HG02981 (cell line): ENCODE data around the gene COL23A1.
A peak's percentile ranks its signal among the peaks of the same experiment; 100 is the strongest.
"Not testable (repeated sequence)": the region's sequence is repeated elsewhere in the genome, so short reads cannot be mapped to it uniquely, and the experiment has no call there.

Experiments used
- ATAC-seq: cut with Tn5 transposase; IDR thresholded peaks from one replicate; pipeline ENCODE4 v1.9.1; 2021; ENCODE audit warnings: mild to moderate bottlenecking, moderate library complexity; ENCODE audit not compliant: unreplicated experiment

COL23A1 gene

DNA sequence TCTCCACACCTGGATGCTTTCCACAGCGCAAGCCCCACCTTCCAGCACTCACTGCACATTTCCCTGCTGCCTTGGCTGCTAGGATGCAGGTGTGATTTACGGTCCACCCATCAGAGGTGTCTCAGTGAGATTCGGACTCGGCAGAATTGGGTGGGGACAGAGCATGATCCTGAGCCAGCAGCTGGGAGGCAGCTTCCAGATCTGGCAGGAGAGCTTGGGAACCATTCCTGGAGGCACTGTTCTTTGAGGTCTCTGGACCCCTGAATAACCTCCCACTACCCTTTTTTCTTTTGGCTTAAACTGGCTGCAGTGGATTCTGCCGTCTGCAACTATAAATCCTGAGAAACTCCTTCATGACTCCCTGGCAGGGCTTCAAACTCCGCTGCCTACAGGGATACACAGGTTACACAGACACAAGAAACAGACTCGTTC is 258.0 kb downstream of the COL23A1 start:
- ATAC-seq = no peak

DNA sequence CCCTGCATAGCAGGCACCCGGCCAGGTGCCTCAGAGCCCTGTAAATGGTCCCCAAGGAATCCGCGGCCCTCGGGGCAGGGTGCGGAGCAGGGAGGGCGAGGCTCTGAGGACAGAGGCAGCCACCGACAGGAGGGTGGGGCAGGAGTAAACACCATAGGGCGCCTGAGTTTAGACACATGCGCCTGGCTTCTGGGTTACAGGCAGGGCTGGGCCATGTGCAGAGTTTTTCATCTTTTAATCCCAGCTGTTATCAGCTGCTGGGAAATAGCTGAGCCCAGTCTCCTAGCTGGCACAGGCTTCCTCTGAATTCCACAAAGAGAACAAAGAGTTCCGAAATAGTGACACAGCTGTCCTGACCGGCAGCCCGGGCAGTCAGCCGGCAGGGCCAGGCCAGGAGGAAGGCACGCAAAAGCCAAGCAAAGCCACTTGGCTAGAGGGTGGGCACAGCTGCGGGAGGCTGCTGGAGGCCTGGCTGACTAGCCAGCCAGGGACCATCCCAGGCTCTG is 258.6 kb downstream of the COL23A1 start:
- ATAC-seq = no peak

DNA sequence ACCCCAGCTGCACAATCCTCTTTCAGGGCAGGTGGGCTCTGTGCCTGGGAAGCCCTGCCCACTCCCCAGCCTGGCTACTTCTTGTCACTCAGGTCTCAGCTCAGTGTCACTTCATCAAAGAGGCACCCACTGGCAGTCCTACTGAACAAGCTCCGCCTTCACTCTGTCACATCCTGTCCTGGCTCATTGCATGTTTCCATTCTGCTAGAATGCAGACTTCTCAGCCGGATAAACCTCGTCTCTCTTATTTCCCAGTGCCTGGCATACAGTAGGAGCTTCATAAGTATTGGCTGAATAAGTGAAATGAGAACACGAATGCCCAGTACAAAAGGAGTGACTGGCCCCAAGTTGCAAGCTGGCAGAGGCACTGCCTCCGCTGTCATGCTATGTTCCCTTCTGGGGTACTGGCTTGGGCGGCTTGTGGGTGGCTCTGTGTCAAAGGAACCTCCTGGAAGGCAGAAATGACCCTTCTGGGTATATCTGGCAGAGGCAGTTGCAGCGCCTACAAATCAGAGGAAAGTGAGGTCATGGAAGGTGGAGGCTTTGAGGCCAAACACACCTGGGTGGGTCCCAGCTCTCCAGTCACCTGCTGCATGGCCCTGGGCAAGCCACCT is 259.3 kb downstream of the COL23A1 start:
- ATAC-seq = no peak

GRCh38 chr5:178328826-178329730 is 261.1 kb downstream of the COL23A1 start:
- no peak for ATAC-seq

DNA sequence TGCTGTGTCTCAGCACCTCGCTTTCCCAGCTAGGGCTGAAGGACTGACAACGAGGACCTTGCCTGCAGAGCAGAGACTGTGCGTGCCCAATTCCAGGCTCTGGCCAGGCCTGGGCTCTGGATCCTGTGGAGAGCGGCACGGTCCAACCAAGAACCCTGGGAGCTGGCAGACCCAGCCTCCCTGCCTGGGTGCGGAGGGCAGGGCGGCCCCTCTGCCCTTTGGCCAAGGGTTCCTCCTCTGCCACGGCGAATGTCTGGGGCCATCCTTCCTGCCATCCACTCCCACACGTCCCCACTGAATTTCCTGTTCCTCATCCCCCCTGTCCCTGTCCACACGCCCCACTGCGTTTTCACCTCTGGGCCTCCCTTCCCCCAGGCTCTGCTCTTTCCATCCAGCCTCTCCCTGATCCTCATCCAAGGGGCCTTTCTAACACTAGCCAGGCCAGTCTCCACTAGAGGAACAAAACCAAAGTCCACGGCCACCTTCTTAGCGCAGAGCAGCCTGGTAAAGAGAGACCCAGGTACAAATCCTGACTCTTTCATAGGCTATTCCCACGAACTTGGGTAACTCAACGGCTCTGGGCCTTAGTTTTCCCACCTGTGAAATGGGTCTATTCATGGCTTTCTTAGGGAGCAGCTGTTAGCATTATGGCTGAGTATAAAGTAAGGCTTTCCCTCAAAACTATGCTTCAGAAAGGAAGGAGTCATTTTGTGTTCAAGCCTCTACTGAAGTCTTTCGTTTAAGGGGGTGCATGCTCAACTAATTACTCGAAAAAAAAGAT is 262.1 kb downstream of the COL23A1 start:
- ATAC-seq = no peak

DNA sequence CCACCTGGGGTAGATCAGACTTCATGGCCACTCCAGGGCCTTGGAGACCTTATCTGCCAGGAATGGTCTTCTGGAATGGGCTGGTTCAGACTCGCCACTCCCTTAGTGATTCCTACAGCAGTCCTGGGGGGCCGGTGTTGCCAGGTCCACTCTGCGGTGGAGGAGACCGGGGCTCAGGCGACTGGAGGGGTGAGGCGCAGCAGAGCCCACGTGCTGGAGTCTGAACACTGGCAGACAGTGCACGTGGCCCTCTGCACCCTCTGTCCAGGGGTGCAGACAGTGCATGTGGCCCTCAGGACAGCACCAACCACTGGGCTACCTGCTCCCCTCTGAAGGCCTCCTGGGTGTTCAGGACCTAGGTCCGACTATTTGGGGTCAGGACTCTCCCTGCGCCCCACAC is 262.7 kb downstream of the COL23A1 start:
- ATAC-seq = no peak

GRCh38 chr5:178326374-178326715 is 263.8 kb downstream of the COL23A1 start:
- ATAC-seq = no peak

DNA sequence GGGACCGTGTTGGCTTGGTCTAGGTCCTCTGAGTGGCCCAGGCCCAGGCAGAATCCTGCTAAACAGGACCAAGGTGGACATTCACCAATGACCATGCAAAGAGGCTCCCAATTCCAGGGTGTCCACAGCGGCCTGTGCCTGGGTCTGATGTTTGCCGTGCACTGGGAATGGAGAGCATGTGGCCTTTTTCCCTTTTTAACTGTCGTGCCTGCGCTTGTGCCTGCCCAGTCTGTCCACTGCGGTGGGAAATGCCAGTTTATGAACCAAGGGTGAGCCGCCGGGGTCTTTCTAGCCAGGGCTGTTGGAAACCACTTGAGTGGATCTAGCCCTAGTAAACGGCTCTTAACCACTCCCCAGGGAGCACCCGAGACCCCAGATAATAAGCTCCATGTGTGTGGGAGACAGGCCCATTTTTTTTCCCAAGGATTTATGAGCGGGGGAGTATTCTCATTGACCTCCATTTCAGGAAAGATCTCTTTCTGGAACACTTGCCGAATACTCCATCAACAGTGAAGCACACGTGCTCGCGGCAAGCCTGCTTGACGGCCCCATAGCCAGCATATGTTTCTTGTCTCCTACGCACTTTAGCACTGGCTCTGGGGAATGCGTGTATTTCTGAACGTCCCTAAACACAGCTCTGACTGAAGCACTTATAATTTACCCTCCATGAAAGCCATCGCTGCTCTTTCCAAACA is 264.4 kb downstream of the COL23A1 start:
- ATAC-seq = no peak

DNA sequence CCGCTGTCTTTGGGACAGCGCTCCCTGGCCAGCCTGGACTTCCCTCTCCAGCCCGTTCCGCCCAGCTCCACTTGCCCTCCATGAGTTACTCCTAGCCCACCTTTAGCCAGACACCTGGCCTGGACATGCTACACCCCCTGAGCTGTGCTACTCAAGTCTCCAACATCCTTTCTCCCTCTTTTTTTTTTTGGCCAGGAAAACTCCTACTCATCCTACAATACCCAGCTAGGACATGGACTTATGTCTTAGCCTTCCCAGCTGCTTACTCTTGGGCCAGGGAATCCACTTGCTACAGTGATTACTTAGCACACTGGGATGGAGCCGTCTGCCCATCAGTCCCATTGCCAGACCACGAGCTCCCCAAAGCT is 264.9 kb downstream of the COL23A1 start:
- ATAC-seq = no peak

GRCh38 chr5:178324481-178325310 is 265.5 kb downstream of the COL23A1 start:
- peak; percentile 63 for ATAC-seq

- peak; percentile 48 for ATAC-seq
These were observed 266.2 kb downstream of the COL23A1 start for GRCh38 chr5:178323961-178324360.

GRCh38 chr5:178323541-178323865 is 266.7 kb downstream of the COL23A1 start:
- no peak for ATAC-seq

DNA sequence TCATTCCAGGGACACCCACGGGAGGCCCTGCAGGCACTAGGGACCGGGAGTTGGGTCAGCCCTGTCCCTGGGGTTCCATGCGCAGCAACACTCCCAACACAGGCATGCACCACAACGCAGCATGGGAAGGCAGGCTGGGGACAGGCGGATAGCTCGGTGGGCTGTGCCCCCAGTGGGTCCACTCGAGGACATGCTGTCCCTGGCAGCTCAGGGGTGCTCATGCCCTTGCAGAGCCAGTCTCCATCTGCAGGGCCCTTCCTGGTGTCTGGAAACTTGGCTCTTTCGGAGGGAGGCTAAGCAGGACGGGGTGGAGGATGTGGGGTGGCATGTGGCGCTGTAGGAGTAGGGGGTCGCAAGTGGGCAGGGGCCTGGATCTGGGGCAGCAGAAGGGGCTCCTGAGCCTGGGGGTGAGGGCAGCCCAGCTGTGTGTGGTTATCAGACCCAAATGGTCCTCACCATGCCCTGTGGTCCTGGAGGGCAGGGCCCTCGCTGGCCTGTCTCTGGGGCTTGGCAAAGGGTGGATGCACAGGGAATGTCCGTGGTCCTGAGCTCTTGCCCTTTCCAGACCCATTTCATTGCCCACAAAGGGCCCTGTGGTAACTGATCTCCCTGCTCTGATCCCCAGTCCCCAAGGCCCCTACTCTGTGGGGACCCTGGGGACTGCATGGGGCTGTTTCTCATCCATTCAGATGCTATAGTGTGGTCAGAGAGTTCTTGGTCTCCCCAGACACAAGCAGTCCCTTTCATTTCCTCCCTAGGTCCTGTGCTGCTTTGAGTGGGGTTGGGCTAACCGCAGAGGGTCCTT is 267.3 kb downstream of the COL23A1 start:
- no peak for ATAC-seq

- no peak for ATAC-seq
These were observed 269.8 kb downstream of the COL23A1 start for GRCh38 chr5:178320281-178320855.

DNA sequence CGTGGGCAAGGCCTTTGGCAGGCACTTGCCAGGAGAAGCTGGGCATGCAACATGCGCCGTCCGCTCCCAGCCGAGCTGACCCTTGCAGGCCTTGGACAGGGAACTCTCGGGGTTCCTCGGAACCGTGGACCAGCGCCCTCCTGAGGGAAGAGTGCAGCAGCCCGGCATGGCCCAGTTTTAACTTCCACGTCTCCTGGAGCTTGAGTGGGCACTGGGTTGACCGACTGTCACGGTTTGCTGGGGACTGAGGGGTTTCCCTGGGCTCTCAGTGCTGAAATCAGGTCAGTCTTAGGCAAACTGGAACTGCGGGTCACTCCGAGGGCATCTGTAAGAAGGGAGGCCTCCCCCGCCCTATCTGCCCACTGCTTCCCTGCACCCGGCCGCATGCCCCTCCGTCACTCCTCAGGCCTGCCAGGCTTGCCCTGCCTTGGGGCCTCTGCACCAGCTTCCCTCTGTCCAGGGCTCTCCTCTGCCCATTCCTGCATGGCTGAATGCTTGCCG is 270.6 kb downstream of the COL23A1 start:
- ATAC-seq = no peak

DNA sequence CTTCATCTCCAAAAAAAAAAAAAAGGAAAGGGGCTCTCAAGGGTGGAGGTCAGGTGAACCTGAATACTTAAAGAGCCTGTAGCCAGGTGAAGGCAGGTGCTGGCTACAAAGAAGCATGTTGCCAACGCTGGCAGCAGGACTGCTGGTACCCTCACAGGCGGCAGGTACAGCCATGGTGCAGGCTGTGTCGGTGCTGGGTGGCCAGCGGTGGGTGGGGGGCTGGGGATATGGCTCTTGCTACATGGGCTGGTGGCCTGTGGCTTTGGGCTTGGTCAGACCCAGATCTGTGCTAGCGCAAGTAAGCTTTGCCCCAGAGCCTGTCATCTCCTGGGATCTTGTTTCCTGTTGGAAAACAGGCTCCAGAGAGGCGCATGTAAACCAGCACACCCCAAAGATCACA is 271.3 kb downstream of the COL23A1 start:
- no peak for ATAC-seq

DNA sequence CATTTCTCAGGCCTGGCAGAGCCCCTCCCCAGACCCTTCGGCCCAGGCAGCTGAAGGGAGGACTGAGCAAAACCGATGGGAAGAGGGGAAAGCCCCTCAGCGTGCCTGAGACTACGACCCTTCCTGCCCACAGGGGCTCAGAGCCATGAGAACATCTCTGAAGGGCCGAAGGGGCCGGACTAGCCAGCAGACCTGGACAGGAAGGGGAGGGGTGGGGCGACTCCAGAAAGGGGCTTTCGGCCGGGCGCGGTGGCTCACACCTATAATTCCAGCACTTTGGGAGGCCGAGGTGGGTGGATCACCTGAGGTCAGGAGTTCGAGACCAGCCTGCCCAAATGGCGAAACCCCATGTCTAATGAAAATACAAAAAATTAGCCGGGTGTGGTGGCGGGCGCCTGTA is 271.8 kb downstream of the COL23A1 start:
- no peak for ATAC-seq

DNA sequence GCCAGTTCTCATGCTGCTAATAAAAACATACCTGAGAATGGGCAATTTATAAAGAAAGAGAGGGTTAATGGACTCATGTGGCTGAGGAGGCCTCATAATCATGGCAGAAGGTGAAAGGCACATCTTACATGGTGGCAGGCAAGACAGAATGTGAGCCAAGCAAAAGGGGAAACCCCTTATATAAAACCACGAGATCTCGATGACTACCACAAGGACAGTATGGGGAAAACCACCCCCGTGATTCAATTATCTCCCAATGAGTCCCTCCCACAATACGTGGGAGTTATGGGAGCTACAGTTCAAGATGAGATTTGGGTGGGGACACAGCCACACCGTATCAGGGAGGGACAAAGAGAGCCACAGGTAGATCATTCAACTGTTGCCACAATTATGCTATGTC is 272.5 kb downstream of the COL23A1 start:
- ATAC-seq = not testable (repeated sequence)
